Heart right ventricle (tissue), 16 donors: ENCODE measurements around the gene RBM20. TPM values are rescaled to one million over a fixed set of nuclear protein-coding genes. Genes with fewer than 3 reads are reported as not detected.
A peak's percentile ranks its signal among the peaks of the same experiment; 100 is the strongest.

ENCODE experiments used
- ATAC-seq, 8 donors: fragments of 200-7000 bp; cut with Tn5 transposase; one replicate each; pipeline ENCODE4 v1.9.1; 2020; ENCODE audit warnings: mild to moderate bottlenecking in 8 of 8, moderate library complexity in 8 of 8, moderate number of reproducible peaks in 1 of 8
- DNase-seq, 2 donors: peaks; one replicate each; pipeline ENCODE4 v3.0.0-alpha.2; 2020
- H3K27ac ChIP-seq, 10 donors: fragments of 200-600 bp; sonication (generic) in 2 of 10; one replicate each; pipeline versions ENCODE4 v1.5.0 to v1.8.0; 2020 to 2022; ENCODE audit warnings: mild to moderate bottlenecking in 3 of 10
- H3K27me3 ChIP-seq, 7 donors: fragments of 200-600 bp; one replicate each; pipeline ENCODE4 v1.8.0; 2021 to 2022; ENCODE audit warnings: mild to moderate bottlenecking in 2 of 7
- H3K36me3 ChIP-seq, 9 donors: fragments of 200-600 bp; sonication (generic) in 1 of 9; one replicate each; pipeline versions ENCODE4 v1.5.0 to v1.8.0; 2020 to 2022; ENCODE audit warnings: mild to moderate bottlenecking in 2 of 9
- H3K4me1 ChIP-seq, 9 donors: fragments of 200-600 bp; sonication (generic) in 1 of 9; one replicate each; pipeline versions ENCODE4 v1.5.0 to v1.8.0; 2020 to 2022; ENCODE audit warnings: mild to moderate bottlenecking in 4 of 9
- H3K4me3 ChIP-seq, 10 donors: fragments of 200-600 bp; sonication (generic) in 2 of 10; one replicate each; pipeline versions ENCODE4 v1.5.0 to v1.8.0; 2020 to 2022; ENCODE audit warnings: mild to moderate bottlenecking in 7 of 10, moderate library complexity in 2 of 10
- H3K9me3 ChIP-seq, 11 donors: fragments of 200-600 bp in 10 of 11; sonication (generic) in 2 of 11; one replicate each; pipeline versions ENCODE4 v1.5.0 to v1.8.0; 2013 to 2022; ENCODE audit warnings: mild to moderate bottlenecking in 2 of 11, control low read depth in 1 of 11, moderate library complexity in 1 of 11
- WGBS, 2 donors: extraction: QIAGEN DNeasy Blood & Tissue Kit; methylation state at CpG; one replicate each; pipeline ENCODE4 v1.1.7; 2013; ENCODE audit warnings: inconsistent platforms in 1 of 2; 5-methylcytosine and 5-hydroxymethylcytosine counted together
- intact Hi-C, 10 donors: fragments of 100-400 bp; cut with DNase I; formaldehyde crosslinking; loops; one replicate each; pipeline versions ENCODE4 v1.11.1 to v1.14.2; 2022
- polyA plus RNA-seq, 2 donors: library from polyadenylated mRNA; stranded (reverse); fragments of 200-250 nt; gene quantifications; one replicate each; pipeline ENCODE4 v1.2.3, GENCODE V29; 2013
- total RNA-seq, 10 donors: library from RNA; stranded (reverse); fragmentation: NEBNext Ultra II Directional in 3 of 10; extraction: Animal tissue kit (Norgen Biotek cat#: 25700) in 3 of 10; gene quantifications; one replicate each; pipeline versions ENCODE4 v1.2.1 to v1.2.4, GENCODE V29; 2021 to 2023
- TF ChIP-seq, protein P1 (sequence below), 9 donors: fragments of 200-600 bp; sonication (generic) in 2 of 9; IDR thresholded peaks; one replicate each; pipeline versions ENCODE4 v1.5.0 to v1.8.0; 2021 to 2022; ENCODE audit warnings: antibody characterized with exemption in 9 of 9, mild to moderate bottlenecking in 5 of 9, moderate library complexity in 1 of 9
- donor health status: Arrhythmogenic right ventricular cardiomyopathy.
- donor health status: ischemic (EF 13 %, LVEDD 7.1; RV severe dilation, severe dysfunction).
- donor health status: healthy with polysubstance abuse.
- donor health status: DM: no; HTN: yes; CAD: no.
- donor health status: DM: no; HTN: no; CAD: no.
- donor health status: ischemic (EF 25% LVEDD 6.9; RV normal size, moderate dysfunction).
- donor health status: ischemic (EF 25% LVEDD 5.7; RV mildly dilated, moderate dysfunction).
- donor health status: healthy.
- donor health status: DM: yes; HTN: yes; CAD: no.
- donor health status: Ischemic cardiomyopathy.
- donor health status: ischemic (EF 35%, LVEDD 5.7; RV mildly dilated, moderate dysfunction).
- donor health status: nonischemic (EF 11% LVEDD 7.7; RV severe dilation, severe dysfunction).
- donor health status: DM: yes; HTN: yes; CAD: no.
- donor health status: PGD.
- donor health status: ischemic (EF 29% LVEDD 5.4; RV normal size, mild dysfunction).
- donor health status: nonischemic (EF 23%, LVEDD 6.1; RV moderate dilation, normal function).

The RBM20 gene
- total and polyA plus RNA-seq, 12 donors, result 10.1 to 186 (median 134) TPM

DNA sequence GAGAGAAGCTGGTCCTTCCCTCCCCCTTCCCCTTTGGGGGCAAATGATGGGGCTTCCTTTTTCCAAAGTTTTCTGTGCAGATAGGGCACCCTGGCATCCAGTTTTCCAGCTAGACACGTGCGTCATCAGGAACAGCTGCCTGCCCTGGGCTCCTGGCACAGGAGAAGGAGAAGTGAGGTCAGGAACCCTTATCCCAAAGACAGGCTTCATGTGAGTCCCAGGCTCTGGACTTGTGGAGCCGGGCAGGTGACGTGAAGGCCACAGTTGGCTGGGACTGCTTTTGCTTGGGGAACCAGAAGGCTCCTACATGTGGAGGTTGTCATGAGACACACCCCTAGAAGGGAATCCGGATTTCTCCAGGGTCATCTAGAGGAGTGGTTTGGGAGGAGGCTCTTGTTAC, 66.5 kb downstream of the RBM20 start:
- Histone ChIP-seq H3K27ac (peak overlapping the region in 8 of 10 donors; percentile 13 to 82 (median 74)), H3K36me3 (no peaks in the 10 kb centered on the region), H3K27me3 (no peaks in the 10 kb centered on the region), H3K4me3 (no peak overlapping the region), H3K9me3 (no peaks in the 10 kb centered on the region), H3K4me1 (peaks cover 3 to 95% (median 49%) of the 10 kb centered on the region in 9 donors)
- intact Hi-C loops, result no loop called here
- TF ChIP-seq, protein P1, sequence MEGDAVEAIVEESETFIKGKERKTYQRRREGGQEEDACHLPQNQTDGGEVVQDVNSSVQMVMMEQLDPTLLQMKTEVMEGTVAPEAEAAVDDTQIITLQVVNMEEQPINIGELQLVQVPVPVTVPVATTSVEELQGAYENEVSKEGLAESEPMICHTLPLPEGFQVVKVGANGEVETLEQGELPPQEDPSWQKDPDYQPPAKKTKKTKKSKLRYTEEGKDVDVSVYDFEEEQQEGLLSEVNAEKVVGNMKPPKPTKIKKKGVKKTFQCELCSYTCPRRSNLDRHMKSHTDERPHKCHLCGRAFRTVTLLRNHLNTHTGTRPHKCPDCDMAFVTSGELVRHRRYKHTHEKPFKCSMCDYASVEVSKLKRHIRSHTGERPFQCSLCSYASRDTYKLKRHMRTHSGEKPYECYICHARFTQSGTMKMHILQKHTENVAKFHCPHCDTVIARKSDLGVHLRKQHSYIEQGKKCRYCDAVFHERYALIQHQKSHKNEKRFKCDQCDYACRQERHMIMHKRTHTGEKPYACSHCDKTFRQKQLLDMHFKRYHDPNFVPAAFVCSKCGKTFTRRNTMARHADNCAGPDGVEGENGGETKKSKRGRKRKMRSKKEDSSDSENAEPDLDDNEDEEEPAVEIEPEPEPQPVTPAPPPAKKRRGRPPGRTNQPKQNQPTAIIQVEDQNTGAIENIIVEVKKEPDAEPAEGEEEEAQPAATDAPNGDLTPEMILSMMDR (IDR thresholded peaks at IDR 0.05), result no peak
- WGBS, 2 donors, result 50 to 70% methylated on average over 5 of the region's 5 CpGs
- ATAC-seq (peak in 6 of 8 donors; percentile 64 to 86 (median 72)), DNase-seq (no peak)

DNA sequence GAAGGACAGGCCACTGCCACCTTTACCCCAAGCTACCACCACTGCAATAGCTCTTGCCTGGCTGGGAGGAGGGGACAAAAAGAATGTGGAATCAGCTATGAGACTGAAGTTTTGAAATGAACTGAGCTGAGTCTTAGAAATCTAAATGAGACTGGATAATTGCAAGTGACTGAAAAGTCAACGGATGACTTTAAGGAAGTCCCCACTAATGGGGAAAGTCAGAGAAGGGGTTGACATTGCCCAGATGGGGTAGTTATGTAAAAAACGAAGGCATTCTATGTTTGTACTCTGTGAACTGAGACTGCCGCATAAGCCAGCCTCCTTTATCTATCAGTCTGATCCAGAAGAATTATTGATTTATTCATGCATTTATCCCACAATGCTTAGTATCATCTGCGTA, 67.2 kb downstream of the RBM20 start:
- Histone ChIP-seq H3K4me3 (no peak overlapping the region), H3K27me3 (no peaks in the 10 kb centered on the region), H3K4me1 (peaks cover 4 to 97% (median 44%) of the 10 kb centered on the region in 9 donors), H3K9me3 (no peaks in the 10 kb centered on the region), H3K36me3 (no peaks in the 10 kb centered on the region), H3K27ac (peak overlapping the region in 7 of 10 donors; percentile 10 to 82 (median 78))
- DNase-seq (no peak), ATAC-seq (no peak)
- TF ChIP-seq, protein P1 (IDR thresholded peaks at IDR 0.05), result no peak
- intact Hi-C loops, result no loop called here
- WGBS, 2 donors, result 41 to 60% methylated on average over 4 of the region's 4 CpGs

DNA sequence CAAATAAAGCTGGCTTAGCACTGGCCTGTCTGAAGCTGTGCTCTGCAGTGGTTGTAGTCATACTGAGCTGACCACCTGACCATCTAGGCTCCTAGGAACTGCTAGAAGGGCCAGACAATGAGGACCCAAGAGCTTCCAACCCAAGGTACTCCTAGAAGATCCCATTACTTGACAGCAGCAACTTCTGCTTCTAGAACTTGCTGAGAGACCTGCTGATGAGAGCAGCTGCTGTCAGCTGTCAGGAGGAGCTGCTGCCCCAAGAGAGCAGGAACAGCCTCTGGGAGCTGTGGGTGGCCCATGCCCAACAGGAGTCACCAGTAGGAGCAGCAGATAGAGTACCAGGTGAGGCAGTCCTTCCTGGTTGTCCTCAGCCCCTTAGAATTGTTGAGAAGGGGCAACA, 70.2 kb downstream of the RBM20 start:
- Histone ChIP-seq H3K4me3 (no peak overlapping the region), H3K9me3 (no peaks in the 10 kb centered on the region), H3K27me3 (no peaks in the 10 kb centered on the region), H3K4me1 (peaks cover 12 to 96% (median 58%) of the 10 kb centered on the region in 9 donors), H3K36me3 (no peaks in the 10 kb centered on the region), H3K27ac (peak overlapping the region in 5 of 10 donors; percentile 10 to 48 (median 39))
- intact Hi-C loops, result no loop called here
- TF ChIP-seq, protein P1 (IDR thresholded peaks at IDR 0.05), result no peak
- DNase-seq (no peak), ATAC-seq (no peak)

DNA sequence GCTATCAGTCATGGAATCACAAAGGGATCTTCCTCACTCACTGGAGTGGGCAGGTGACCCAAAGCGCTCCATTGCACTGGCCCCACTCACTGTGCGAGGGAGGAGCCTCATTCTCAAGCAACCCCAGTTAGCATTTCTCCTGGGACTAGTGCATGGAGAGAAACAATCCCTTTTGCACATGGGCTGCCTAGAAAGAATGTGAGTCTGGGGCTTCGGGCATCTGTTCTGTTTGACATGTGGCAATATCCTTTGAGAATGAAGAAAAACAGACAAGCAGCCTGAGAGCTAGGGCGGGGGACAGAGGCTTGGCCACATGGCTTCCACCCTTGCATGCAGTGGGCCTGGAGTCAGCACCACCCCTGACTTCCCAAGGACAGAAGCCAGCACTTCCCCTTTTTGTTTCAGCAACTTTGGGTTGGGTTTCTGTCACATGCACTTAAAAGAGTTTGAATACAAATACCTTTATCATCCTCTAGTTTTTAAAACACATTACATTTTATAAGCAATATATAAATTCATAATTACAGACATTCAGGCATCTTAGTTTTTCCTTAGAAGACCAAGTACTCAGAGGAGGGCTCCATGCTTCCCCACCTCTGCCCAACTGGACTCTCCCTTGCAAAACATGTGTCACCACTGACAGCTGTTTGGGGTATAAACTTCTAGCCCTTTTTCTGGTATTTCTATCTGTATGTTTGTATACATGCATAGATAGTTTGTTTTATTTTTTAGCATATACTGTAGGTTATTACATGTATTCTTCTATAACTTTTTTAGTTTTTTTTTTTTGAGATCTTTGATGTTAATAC, 73.8 kb downstream of the RBM20 start:
- H3K9me3 ChIP-seq, result no peaks in the 10 kb centered on the region
- no peaks in the 10 kb centered on the region for H3K36me3 ChIP-seq
- intact Hi-C loops, result no loop called here
- peak; percentile 48 to 87 (median 69) for ATAC-seq
- H3K27ac ChIP-seq, result peak overlapping the region in 8 of 10 donors; percentile 1 to 65 (median 43)
- 33 to 38% methylated on average over 4 of the region's 4 CpGs for WGBS, 2 donors
- H3K4me3 ChIP-seq, result no peak overlapping the region
- no peaks in the 10 kb centered on the region for H3K27me3 ChIP-seq
- peak; percentile 30 to 49 for DNase-seq
- H3K4me1 ChIP-seq, result peaks cover 9 to 98% (median 55%) of the 10 kb centered on the region in 9 donors
- TF ChIP-seq, protein P1 (IDR thresholded peaks at IDR 0.05), result no peak
